ENCODE results near the gene UBE2I.

Gene UBE2I

GRCh38 chr16:1351582-1352362 is 42.3 kb downstream of the UBE2I start, which contains the start of the genes GNPTG and TSR3:
TSS of gene GNPTG (plus strand) at chr16:1351931. CDS start at chr16:1351966, 35 bp downstream.
TSS of gene TSR3 (minus strand) at chr16:1351878. CDS start at chr16:1351804, 74 bp downstream.
- Histone ChIP-seq H3F3A (ENCODE audit: low read depth) (no peaks in the 10 kb centered on the region), H2AFZ (ENCODE audit: low read length) (peak within 1 kb of the TSS; percentile 75; the same call in 1 of the 2 replicates)

GRCh38 chr16:1354815-1355540 is 45.5 kb downstream of the UBE2I start:
- H4K20me1 ChIP-seq (ENCODE audit: insufficient read depth, low read length, poor library complexity, severe bottlenecking): no peaks in the 10 kb centered on the region

More at GRCh38 chr16:1351582-1352362, 42.3 kb downstream of the UBE2I start, which contains the start of the genes GNPTG and TSR3:
- peaks cover 11% of the 10 kb centered on the region; the same call in 1 of the 2 replicates for H3K79me2 ChIP-seq (ENCODE audit: insufficient read depth, low read length)
- TF ChIP-seq EZH2phosphoT487 (IDR thresholded peaks at IDR 0.05; ENCODE audit: borderline replicate concordance): no peak
- no peak for TF ChIP-seq CTCF (conservative IDR thresholded peaks at IDR 0.05; ENCODE audit: low read length)
- H3K9me2 ChIP-seq (replicated peaks; ENCODE audit: low read depth, low read length): no peaks in the 10 kb centered on the region
- H3K9me3 ChIP-seq (ENCODE audit: insufficient read depth, low read depth, low read length): no peaks in the 10 kb centered on the region
- peak within 1 kb of the TSS; percentile 72 for H3K9ac ChIP-seq (ENCODE audit: low read depth, low read length, poor library complexity, severe bottlenecking)
- H3K27me3 ChIP-seq (ENCODE audit: insufficient read depth, low read length, poor library complexity, severe bottlenecking): no peaks in the 10 kb centered on the region
- peak within 1 kb of the TSS; percentile 78 for H3K4me3 ChIP-seq (ENCODE audit: low read length, poor library complexity, severe bottlenecking)
- no peaks in the 10 kb centered on the region for H4K20me1 ChIP-seq (ENCODE audit: insufficient read depth, low read length, poor library complexity, severe bottlenecking)
- peak within 1 kb of the TSS; percentile 81 for H3K4me2 ChIP-seq (ENCODE audit: low read depth, low read length, poor library complexity, severe bottlenecking)
- no peaks in the 10 kb centered on the region for H3K4me1 ChIP-seq (ENCODE audit: insufficient read depth, low read length, poor library complexity, severe bottlenecking)
- H3K36me3 ChIP-seq (ENCODE audit: insufficient read depth, low read length): no peaks in the 10 kb centered on the region

DNA sequence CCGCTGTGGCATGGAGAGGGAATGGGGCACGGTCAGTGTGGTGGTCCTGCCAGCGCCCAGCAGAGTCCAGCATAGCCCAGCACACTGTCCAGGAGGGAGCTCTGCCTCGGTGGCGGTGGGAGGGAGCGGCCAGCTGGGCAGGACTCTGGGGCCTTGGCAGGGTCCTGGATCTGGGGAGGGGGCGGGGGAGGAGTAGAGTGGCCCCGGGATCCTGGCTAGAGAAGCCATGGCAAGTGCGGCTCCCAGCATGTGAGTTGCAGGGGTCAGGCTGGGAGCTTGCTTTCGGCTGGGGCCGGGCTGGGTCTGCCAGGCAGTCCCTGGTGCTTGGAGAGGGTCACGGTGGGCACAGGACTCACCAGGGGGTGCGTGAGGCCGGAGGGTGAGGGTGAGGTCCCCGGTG is 46.2 kb downstream of the UBE2I start:
- no peaks in the 10 kb centered on the region for H3K36me3 ChIP-seq (ENCODE audit: insufficient read depth, low read length)
- H3K4me2 ChIP-seq (ENCODE audit: low read depth, low read length, poor library complexity, severe bottlenecking): no peak overlapping the region
- H2AFZ ChIP-seq (ENCODE audit: low read length): no peak overlapping the region
- no peak overlapping the region for H3K9ac ChIP-seq (ENCODE audit: low read depth, low read length, poor library complexity, severe bottlenecking)
- no peak overlapping the region for H3K4me3 ChIP-seq (ENCODE audit: low read length, poor library complexity, severe bottlenecking)
- H4K20me1 ChIP-seq (ENCODE audit: insufficient read depth, low read length, poor library complexity, severe bottlenecking): no peaks in the 10 kb centered on the region
- no peaks in the 10 kb centered on the region for H3K9me2 ChIP-seq (replicated peaks; ENCODE audit: low read depth, low read length)
- peaks cover 8% of the 10 kb centered on the region; the same call in 1 of the 2 replicates for H3K79me2 ChIP-seq (ENCODE audit: insufficient read depth, low read length)
- TF ChIP-seq EZH2phosphoT487 (IDR thresholded peaks at IDR 0.05; ENCODE audit: borderline replicate concordance) (no peak), CTCF (conservative IDR thresholded peaks at IDR 0.05; ENCODE audit: low read length) (no peak)
- H3F3A ChIP-seq (ENCODE audit: low read depth): no peaks in the 10 kb centered on the region
- H3K27me3 ChIP-seq (ENCODE audit: insufficient read depth, low read length, poor library complexity, severe bottlenecking): no peaks in the 10 kb centered on the region
- no peaks in the 10 kb centered on the region for H3K9me3 ChIP-seq (ENCODE audit: insufficient read depth, low read depth, low read length)
- no peaks in the 10 kb centered on the region for H3K4me1 ChIP-seq (ENCODE audit: insufficient read depth, low read length, poor library complexity, severe bottlenecking)

More at GRCh38 chr16:1354815-1355540, 45.5 kb downstream of the UBE2I start:
- Histone ChIP-seq H2AFZ (ENCODE audit: low read length) (no peak overlapping the region), H3K36me3 (ENCODE audit: insufficient read depth, low read length) (no peaks in the 10 kb centered on the region), H3F3A (ENCODE audit: low read depth) (no peaks in the 10 kb centered on the region), H3K9ac (ENCODE audit: low read depth, low read length, poor library complexity, severe bottlenecking) (no peak overlapping the region), H3K4me2 (ENCODE audit: low read depth, low read length, poor library complexity, severe bottlenecking) (no peak overlapping the region), H3K4me1 (ENCODE audit: insufficient read depth, low read length, poor library complexity, severe bottlenecking) (no peaks in the 10 kb centered on the region), H3K9me3 (ENCODE audit: insufficient read depth, low read depth, low read length) (no peaks in the 10 kb centered on the region), H3K4me3 (ENCODE audit: low read length, poor library complexity, severe bottlenecking) (no peak overlapping the region), H3K79me2 (ENCODE audit: insufficient read depth, low read length) (peaks cover 11% of the 10 kb centered on the region; the same call in 1 of the 2 replicates), H3K9me2 (replicated peaks; ENCODE audit: low read depth, low read length) (no peaks in the 10 kb centered on the region), H3K27me3 (ENCODE audit: insufficient read depth, low read length, poor library complexity, severe bottlenecking) (no peaks in the 10 kb centered on the region)
- no peak for TF ChIP-seq CTCF (conservative IDR thresholded peaks at IDR 0.05; ENCODE audit: low read length)
- TF ChIP-seq EZH2phosphoT487 (IDR thresholded peaks at IDR 0.05; ENCODE audit: borderline replicate concordance): no peak
